Stomach (tissue), 4 donors: ENCODE measurements around the gene ZNF268.

ENCODE experiments used
- CTCF ChIP-seq, 7 experiments: fragments of 450-650 bp in 4 of 7; fragments of 200-600 bp in 3 of 7; sonication (generic) in 3 of 7; IDR thresholded peaks; one replicate each; pipeline ENCODE4 v1.5.1; 2016 to 2019; ENCODE audit warnings: antibody characterized with exemption in 7 of 7, control low read depth in 2 of 7, mild to moderate bottlenecking in 1 of 7
- POLR2A ChIP-seq, 4 donors: fragments of 450-650 bp; IDR thresholded peaks; one replicate each; pipeline ENCODE4 v1.6.1; 2016; ENCODE audit warnings: antibody characterized with exemption in 4 of 4, control low read depth in 2 of 4, mild to moderate bottlenecking in 1 of 4, moderate library complexity in 1 of 4

- TF ChIP-seq CTCF (IDR thresholded peaks at IDR 0.05) (no peak), POLR2A (IDR thresholded peaks at IDR 0.05) (no peak)
Measured at GRCh38 chr12:133220521-133220920, 39.2 kb downstream of the ZNF268 start.
